ENCODE results near the gene DENR. TPM values are rescaled to one million over a fixed set of nuclear protein-coding genes. Genes with fewer than 3 reads are reported as not detected.

The DENR gene
- total and polyA plus RNA-seq, 2 of the 13 experiments (the other 11 are each of a cell fraction or from before 2014, with no cell fraction given) = 30.0 to 59.1 TPM

DNA sequence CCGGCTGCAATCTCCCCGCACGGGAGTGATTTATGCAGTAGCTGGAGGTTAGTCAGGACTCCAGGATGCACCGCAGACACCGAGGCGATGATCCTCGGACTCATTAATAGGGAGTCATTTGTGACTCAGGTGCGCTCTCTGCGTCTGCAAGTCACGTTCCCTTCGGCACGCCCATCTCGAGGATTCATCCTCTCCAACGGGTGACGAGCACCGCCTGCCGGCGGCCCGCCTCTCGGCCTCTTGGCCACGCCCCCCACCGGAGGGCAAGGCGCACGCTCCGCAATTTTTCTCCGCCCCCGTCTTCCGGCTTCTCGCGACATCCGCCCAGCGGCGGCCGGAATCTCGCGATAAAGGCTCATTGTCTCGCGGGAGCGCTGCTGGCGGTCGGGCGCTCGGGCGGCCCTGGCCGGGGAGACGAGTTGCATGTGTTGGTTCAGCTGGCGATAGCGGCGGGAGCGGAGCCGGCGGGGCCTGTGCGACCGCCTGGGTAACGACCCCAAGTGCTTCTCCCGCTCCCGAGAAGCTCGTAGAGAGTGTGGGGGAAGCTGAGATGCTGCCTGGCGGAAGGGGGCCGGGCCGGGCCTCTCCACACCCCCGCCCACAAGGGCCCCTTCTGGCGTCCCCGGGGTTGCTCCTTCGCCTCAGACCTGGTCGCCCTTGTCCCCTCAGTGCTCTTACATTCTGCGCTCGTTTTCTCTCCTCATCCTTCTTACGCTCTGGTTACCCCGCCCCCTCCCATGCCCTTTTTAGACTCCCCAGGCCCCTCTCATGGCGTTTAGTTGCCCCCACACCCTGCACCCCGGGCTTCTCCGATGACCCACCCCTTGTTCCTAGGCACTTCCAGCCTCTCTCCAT is at the start of gene DENR (continued):
- TF ChIP-seq, protein P1, sequence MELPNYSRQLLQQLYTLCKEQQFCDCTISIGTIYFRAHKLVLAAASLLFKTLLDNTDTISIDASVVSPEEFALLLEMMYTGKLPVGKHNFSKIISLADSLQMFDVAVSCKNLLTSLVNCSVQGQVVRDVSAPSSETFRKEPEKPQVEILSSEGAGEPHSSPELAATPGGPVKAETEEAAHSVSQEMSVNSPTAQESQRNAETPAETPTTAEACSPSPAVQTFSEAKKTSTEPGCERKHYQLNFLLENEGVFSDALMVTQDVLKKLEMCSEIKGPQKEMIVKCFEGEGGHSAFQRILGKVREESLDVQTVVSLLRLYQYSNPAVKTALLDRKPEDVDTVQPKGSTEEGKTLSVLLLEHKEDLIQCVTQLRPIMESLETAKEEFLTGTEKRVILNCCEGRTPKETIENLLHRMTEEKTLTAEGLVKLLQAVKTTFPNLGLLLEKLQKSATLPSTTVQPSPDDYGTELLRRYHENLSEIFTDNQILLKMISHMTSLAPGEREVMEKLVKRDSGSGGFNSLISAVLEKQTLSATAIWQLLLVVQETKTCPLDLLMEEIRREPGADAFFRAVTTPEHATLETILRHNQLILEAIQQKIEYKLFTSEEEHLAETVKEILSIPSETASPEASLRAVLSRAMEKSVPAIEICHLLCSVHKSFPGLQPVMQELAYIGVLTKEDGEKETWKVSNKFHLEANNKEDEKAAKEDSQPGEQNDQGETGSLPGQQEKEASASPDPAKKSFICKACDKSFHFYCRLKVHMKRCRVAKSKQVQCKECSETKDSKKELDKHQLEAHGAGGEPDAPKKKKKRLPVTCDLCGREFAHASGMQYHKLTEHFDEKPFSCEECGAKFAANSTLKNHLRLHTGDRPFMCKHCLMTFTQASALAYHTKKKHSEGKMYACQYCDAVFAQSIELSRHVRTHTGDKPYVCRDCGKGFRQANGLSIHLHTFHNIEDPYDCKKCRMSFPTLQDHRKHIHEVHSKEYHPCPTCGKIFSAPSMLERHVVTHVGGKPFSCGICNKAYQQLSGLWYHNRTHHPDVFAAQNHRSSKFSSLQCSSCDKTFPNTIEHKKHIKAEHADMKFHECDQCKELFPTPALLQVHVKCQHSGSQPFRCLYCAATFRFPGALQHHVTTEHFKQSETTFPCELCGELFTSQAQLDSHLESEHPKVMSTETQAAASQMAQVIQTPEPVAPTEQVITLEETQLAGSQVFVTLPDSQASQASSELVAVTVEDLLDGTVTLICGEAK (IDR thresholded peaks at IDR 0.05) = no peak
- TF ChIP-seq, protein P1 (CRISPR knock-in tag; IDR thresholded peaks at IDR 0.05) = peak; percentile 52
- no peak for TF ChIP-seq ZNF761 (CRISPR knock-in tag; conservative IDR thresholded peaks at IDR 0.05)
- TF ChIP-seq UBTF (CRISPR knock-in tag; IDR thresholded peaks at IDR 0.05) = peak; percentile 70
- TF ChIP-seq DNMT3B (CRISPR knock-in tag; conservative IDR thresholded peaks at IDR 0.05) = no peak
- no peak for TF ChIP-seq MAFK (conservative IDR thresholded peaks at IDR 0.05 in 1 of 2, IDR thresholded peaks at IDR 0.05 in 1 of 2; ENCODE audit: low read length in 2 of 2)
- TF ChIP-seq ZSCAN29 (CRISPR knock-in tag; conservative IDR thresholded peaks at IDR 0.05) = 0 out of 2 replicates have a peak, but pooled peaks have one; percentile 36
- TF ChIP-seq GPN1 (CRISPR knock-in tag; IDR thresholded peaks at IDR 0.05; ENCODE audit: borderline replicate concordance) = no peak
- TF ChIP-seq CBX5 (CRISPR knock-in tag; IDR thresholded peaks at IDR 0.05; ENCODE audit: borderline replicate concordance) = peak; percentile 37; the same call in 1 of the 2 replicates
- 0 out of 2 replicates have a peak, but pooled peaks have one; percentile 39 for TF ChIP-seq ZNF629 (CRISPR knock-in tag; conservative IDR thresholded peaks at IDR 0.05)
- TF ChIP-seq SIN3A (IDR thresholded peaks at IDR 0.05; ENCODE audit: borderline replicate concordance, low read depth, low read length) = peak; percentile 97; the same call in 1 of the 2 replicates
- TF ChIP-seq, protein P2, sequence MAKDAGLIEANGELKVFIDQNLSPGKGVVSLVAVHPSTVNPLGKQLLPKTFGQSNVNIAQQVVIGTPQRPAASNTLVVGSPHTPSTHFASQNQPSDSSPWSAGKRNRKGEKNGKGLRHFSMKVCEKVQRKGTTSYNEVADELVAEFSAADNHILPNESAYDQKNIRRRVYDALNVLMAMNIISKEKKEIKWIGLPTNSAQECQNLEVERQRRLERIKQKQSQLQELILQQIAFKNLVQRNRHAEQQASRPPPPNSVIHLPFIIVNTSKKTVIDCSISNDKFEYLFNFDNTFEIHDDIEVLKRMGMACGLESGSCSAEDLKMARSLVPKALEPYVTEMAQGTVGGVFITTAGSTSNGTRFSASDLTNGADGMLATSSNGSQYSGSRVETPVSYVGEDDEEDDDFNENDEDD (CRISPR knock-in tag; IDR thresholded peaks at IDR 0.05; ENCODE audit: borderline replicate concordance) = peak; percentile 60; the same call in 1 of the 2 replicates
- TF ChIP-seq ZNF234 (CRISPR knock-in tag; conservative IDR thresholded peaks at IDR 0.05) = no peak
- TF ChIP-seq SAP130 (CRISPR knock-in tag; IDR thresholded peaks at IDR 0.05; ENCODE audit: low read depth) = peak; percentile 92
- TF ChIP-seq, protein P3, sequence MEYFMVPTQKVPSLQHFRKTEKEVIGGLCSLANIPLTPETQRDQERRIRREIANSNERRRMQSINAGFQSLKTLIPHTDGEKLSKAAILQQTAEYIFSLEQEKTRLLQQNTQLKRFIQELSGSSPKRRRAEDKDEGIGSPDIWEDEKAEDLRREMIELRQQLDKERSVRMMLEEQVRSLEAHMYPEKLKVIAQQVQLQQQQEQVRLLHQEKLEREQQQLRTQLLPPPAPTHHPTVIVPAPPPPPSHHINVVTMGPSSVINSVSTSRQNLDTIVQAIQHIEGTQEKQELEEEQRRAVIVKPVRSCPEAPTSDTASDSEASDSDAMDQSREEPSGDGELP (IDR thresholded peaks at IDR 0.05; ENCODE audit: borderline replicate concordance, low read depth) = peak; percentile 87; the same call in 1 of the 2 replicates
